HT-29 (cell line): ENCODE measurements around the gene HOXA7. TPM values are rescaled to one million over a fixed set of nuclear protein-coding genes. Genes with fewer than 3 reads are reported as not detected.

ENCODE experiments used
- DNase-seq: peaks from one replicate; pipeline ENCODE4 v3.0.0-alpha.2; 2015; ENCODE audit warnings: low spot score
- total RNA-seq: library from RNA; depleted of rRNA; stranded (reverse); fragments of >200 nt; shearing (Covaris generic); gene quantifications from 2 replicates; pipeline ENCODE4 v1.2.3, GENCODE V29; 2014

HOXA7 gene
- total RNA-seq, 1 experiment from 2014 or later, result 10.7 TPM

GRCh38 chr7:27119412-27119911 lies 37.0 kb downstream of the HOXA7 start:
- DNase-seq, result no peak

- no peak for DNase-seq
Measured at GRCh38 chr7:27118580-27118979, 37.9 kb downstream of the HOXA7 start.

GRCh38 chr7:27117887-27118491 lies 38.5 kb downstream of the HOXA7 start:
- DNase-seq, result no peak

GRCh38 chr7:27116962-27117886 lies 39.3 kb downstream of the HOXA7 start:
- no peak for DNase-seq

- DNase-seq, result no peak
Measured at GRCh38 chr7:27116031-27116961, 40.2 kb downstream of the HOXA7 start.

GRCh38 chr7:27115221-27116026 lies 41.1 kb downstream of the HOXA7 start:
- peak; percentile 98 for DNase-seq

GRCh38 chr7:27114881-27115220 lies 41.6 kb downstream of the HOXA7 start:
- DNase-seq, result no peak

GRCh38 chr7:27113991-27114769 lies 42.3 kb downstream of the HOXA7 start:
- peak; percentile 84 for DNase-seq

- peak; percentile 91 for DNase-seq
Measured at GRCh38 chr7:27112955-27113949, 43.2 kb downstream of the HOXA7 start.

- DNase-seq, result no peak
Measured at GRCh38 chr7:27112361-27112760, 44.1 kb downstream of the HOXA7 start.

- DNase-seq, result peak; percentile 82
Measured at GRCh38 chr7:27111751-27112277, 44.7 kb downstream of the HOXA7 start.

GRCh38 chr7:27111042-27111750 lies 45.3 kb downstream of the HOXA7 start:
- peak; percentile 83 for DNase-seq

GRCh38 chr7:27110186-27111031 lies 46.1 kb downstream of the HOXA7 start:
- peak; percentile 86 for DNase-seq

GRCh38 chr7:27109466-27110185 lies 46.8 kb downstream of the HOXA7 start:
- peak; percentile 26 for DNase-seq

GRCh38 chr7:27108390-27109127 lies 47.9 kb downstream of the HOXA7 start:
- DNase-seq, result peak; percentile 50
